GM12873 (cell line): Measurements from ENCODE around the gene DCST1.

ENCODE experiments used
- TF ChIP-seq, protein P1 (sequence below): IDR thresholded peaks from 2 replicates; pipeline ENCODE4 v1.5.1; 2012; ENCODE audit warnings: low read depth, mild to moderate bottlenecking, moderate library complexity, low read length, control low read depth; ENCODE audit not compliant: insufficient read depth; ENCODE audit errors: missing control alignments

DCST1 gene

DNA sequence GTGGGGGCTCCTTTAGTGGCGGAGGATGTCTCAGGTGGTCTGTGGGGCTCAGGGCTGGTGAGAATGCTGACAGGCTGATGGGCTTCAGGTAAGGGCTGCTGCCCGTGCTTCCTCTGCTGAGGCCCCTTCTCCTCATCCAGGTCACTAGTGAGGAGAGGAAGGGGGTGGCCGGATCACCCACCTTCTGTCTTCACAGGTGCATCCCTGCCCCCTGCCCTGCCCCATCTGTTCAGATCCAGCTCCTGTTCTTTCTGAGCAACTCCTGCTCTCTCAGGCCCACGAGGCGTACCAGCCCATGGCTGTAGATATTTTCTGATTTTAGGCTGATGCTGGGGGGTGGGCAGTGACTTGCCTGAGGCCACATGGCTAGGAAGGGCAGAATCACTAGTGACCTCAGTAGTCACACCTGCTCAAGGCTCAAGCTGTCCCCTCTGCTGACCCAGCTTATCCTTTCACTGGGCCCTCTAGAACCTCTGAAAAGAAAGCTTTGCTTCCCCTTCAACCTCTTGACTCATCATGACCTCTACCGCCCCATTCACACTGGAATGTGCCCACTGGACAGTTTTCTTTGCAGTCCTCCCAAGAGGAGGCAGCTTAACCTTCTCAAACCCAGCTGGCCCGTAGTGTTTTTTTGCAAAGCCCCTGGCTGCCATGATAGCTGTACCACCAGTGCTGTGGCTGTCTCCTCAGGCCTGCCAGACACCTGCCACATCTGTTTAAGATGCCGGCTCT lies 14.8 kb upstream of the DCST1 start:
- TF ChIP-seq, protein P1, sequence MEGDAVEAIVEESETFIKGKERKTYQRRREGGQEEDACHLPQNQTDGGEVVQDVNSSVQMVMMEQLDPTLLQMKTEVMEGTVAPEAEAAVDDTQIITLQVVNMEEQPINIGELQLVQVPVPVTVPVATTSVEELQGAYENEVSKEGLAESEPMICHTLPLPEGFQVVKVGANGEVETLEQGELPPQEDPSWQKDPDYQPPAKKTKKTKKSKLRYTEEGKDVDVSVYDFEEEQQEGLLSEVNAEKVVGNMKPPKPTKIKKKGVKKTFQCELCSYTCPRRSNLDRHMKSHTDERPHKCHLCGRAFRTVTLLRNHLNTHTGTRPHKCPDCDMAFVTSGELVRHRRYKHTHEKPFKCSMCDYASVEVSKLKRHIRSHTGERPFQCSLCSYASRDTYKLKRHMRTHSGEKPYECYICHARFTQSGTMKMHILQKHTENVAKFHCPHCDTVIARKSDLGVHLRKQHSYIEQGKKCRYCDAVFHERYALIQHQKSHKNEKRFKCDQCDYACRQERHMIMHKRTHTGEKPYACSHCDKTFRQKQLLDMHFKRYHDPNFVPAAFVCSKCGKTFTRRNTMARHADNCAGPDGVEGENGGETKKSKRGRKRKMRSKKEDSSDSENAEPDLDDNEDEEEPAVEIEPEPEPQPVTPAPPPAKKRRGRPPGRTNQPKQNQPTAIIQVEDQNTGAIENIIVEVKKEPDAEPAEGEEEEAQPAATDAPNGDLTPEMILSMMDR, result no peak

DNA sequence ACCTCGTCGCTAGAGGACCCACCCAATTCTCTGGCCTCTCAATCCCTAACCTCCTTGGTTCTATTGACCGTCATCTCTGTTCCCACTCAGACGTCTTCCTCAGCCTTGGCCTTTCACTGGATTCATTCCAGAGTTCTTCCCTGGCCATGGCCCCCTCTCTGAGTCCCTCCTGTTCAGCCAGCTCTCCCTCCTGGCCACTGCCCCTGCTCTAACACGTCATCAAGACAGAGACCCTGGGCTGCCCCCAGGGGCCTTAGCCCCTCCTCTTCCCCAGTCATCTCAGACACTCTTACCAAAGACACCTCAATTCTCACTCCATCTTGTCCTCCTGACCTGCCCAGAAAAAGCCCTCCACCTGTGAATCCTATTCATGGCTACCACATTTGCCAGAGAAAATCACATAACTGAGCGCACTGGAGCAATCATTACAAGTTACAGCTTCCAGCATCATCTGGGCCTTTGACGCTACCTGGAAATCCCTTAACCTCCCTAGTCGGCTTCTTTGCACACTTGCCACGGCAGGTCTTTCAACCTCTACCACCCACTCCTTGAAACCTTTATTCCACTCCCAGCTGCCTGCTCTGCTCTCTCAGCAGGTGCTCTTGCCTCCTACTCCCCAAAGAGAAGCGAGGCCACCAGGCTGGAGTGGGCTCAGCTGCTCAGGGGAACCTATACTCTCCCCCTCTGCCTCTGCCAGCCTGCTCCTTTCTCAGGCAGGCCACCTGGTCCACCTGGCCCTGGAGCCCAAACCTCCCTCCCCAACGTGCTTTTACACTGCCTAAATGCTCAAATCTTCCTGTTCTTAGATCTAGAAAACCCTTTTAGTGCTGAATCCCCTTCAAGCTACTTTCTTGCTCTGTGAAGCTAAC lies 14.0 kb upstream of the DCST1 start:
- TF ChIP-seq, protein P1, result no peak

DNA sequence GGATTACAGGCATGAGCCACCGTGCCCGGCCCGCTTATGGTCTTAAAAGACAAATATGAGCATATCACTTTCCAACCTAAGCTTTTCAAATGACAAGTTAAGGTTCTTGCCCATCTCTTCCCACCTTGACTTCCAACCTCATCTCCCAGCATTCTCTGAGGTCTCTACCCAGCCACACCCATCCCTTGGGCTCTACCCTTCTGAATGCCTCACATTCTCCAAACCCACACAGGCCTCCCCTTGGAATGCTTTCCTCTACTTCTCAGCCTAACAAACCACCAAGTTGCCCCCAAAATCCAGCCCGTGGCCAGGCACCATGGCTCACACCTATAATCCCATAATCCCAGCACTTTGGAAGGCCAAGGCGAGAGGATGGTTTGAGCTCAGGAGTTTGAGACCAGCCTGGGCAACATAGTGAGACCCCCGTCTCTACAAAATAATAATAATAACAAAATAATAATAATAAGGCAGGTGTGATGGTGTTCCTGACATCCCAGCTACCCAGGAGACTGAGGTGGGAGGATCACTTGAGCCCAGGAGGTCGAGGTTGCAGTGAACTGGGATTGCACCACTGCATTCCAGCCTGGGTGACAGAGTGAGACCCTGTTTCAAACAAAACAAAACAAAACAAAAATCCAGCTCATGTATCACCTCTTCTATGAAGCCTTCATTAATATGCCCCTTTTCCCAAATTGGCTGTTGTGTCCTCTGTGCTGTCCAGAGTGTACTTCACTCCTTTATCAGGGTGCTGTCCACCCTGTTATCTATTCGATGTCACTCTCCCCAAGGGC lies 11.3 kb upstream of the DCST1 start:
- TF ChIP-seq, protein P1, result no peak

DNA sequence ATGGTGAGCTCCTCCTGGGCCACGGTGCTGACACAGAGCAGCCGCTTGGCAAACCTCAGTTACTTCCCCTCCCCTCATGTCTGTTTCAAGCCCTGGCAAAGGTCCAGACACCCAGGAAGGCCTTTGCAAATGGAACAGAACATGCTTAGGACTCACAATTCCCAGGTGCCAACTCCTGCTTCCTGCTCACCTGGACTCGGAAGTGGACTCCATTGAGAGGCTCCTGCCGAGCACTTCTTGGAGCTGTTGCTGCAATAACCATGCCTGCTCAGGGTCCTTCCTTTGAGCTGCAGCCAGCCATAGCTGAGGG lies 10.7 kb upstream of the DCST1 start:
- TF ChIP-seq, protein P1, result no peak

DNA sequence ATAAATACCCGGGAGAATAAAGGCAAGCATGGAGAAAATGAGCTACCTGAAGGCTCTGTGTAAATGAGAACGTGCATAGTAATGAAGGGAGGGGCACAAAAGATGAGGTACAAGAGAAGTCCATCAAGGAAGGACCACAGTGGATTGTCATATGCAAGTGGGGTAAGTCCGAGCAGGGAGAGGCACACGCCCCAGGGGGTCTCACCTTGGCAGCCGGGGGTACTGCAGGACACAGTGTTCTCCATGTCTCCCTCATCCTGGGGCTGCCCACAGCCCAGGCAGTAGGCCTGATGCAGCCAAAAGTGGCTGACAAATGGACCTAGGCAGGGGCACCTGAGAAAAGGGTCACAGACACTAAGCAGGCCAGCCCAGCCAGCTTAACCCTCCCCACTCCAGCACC lies 10.0 kb upstream of the DCST1 start:
- TF ChIP-seq, protein P1, result no peak

DNA sequence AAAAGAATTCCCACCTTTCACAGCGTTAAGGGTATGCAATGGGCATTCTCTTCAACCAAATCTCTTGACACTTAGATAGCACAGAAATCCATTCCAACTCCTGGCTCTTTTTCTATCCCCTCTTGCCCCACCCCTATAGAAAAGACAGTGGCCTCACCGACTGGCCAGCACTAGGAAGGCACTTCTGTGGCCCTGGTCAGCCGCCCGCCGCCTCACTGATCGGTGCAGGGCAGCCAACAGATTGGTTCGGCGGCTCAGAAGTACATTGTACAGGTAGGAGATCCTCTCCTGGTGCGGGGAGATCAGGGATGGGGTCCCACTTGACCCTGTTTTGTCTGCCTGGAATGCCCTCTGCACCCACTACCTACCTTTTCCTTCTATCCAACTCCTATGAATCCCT lies 9.3 kb upstream of the DCST1 start:
- TF ChIP-seq, protein P1, result no peak

DNA sequence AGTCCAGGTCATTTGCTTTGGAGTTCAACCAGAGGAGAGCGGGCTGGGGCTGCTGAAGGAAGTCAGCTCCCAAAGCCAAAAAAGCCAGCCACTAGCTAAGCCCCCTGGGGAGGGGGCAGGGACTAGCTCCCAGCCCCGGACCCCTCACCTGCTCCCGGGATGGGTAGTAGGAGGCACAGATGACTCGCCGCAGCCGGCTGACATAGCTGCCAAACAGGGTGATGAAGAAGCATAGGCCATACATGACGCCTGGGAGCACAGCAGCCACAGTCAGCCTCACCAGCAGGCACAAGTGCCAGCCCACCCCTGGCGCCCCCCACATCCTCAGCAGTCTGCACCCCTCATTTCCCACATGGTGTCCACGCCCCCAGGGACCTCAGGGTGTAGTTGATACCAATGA lies 7.5 kb upstream of the DCST1 start:
- TF ChIP-seq, protein P1, result no peak
